Ishikawa (cell line): ENCODE measurements around the gene EIPR1.

Experiments used
- CREB1 ChIP-seq: IDR thresholded peaks from 2 replicates; pipeline ENCODE4 v1.6.1; 2012; ENCODE audit warnings: low read depth
- NFIC ChIP-seq: IDR thresholded peaks from 2 replicates; pipeline ENCODE4 v1.6.1; 2012
- RAD21 ChIP-seq: IDR thresholded peaks from 2 replicates; pipeline ENCODE4 v1.6.1; 2012; ENCODE audit warnings: low read depth
- TAF1 ChIP-seq: IDR thresholded peaks from 2 replicates; pipeline ENCODE4 v1.6.1; 2012; ENCODE audit warnings: low read depth, mild to moderate bottlenecking
- TCF12 ChIP-seq: IDR thresholded peaks from 2 replicates; pipeline ENCODE4 v1.6.1; 2012; ENCODE audit warnings: low read depth
- TEAD4 ChIP-seq: IDR thresholded peaks from 2 replicates; pipeline ENCODE4 v1.6.1; 2012
- YY1 ChIP-seq: IDR thresholded peaks from 2 replicates; pipeline ENCODE4 v1.6.1; 2012; ENCODE audit warnings: low read depth
- ZBTB7A ChIP-seq: IDR thresholded peaks from 2 replicates; pipeline ENCODE4 v1.6.1; 2012; ENCODE audit warnings: low read depth
- TF ChIP-seq, protein P1 (sequence below): IDR thresholded peaks from 2 replicates; pipeline ENCODE4 v1.6.1; 2012
- TF ChIP-seq, protein P2 (sequence below): IDR thresholded peaks from 2 replicates; pipeline ENCODE4 v1.6.1; 2012; ENCODE audit warnings: low read depth, mild to moderate bottlenecking

DNA sequence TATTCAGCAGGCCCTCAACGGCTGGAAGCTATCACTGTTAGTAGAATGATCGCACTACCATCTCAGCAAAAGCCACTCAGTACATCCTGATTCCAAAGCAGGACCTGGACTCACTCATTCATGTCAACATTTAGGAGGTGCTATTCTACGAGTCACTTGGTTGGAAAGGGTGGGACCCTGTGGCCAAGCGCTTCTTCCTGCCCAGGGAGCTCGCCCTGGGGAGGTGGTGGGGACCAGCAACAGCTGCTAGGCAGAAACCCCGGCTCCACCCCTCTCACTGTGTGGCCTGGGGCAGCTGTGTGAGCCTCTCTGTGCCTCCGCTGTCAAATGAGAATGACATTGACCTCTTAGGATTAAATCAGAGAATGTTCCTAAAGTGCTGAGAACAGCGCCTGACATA lies 231.4 kb downstream of the EIPR1 start:
- TF ChIP-seq ZBTB7A, result no peak
- TF ChIP-seq RAD21, result no peak
- TF ChIP-seq, protein P1, sequence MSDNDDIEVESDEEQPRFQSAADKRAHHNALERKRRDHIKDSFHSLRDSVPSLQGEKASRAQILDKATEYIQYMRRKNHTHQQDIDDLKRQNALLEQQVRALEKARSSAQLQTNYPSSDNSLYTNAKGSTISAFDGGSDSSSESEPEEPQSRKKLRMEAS, result no peak
- TF ChIP-seq, protein P2, sequence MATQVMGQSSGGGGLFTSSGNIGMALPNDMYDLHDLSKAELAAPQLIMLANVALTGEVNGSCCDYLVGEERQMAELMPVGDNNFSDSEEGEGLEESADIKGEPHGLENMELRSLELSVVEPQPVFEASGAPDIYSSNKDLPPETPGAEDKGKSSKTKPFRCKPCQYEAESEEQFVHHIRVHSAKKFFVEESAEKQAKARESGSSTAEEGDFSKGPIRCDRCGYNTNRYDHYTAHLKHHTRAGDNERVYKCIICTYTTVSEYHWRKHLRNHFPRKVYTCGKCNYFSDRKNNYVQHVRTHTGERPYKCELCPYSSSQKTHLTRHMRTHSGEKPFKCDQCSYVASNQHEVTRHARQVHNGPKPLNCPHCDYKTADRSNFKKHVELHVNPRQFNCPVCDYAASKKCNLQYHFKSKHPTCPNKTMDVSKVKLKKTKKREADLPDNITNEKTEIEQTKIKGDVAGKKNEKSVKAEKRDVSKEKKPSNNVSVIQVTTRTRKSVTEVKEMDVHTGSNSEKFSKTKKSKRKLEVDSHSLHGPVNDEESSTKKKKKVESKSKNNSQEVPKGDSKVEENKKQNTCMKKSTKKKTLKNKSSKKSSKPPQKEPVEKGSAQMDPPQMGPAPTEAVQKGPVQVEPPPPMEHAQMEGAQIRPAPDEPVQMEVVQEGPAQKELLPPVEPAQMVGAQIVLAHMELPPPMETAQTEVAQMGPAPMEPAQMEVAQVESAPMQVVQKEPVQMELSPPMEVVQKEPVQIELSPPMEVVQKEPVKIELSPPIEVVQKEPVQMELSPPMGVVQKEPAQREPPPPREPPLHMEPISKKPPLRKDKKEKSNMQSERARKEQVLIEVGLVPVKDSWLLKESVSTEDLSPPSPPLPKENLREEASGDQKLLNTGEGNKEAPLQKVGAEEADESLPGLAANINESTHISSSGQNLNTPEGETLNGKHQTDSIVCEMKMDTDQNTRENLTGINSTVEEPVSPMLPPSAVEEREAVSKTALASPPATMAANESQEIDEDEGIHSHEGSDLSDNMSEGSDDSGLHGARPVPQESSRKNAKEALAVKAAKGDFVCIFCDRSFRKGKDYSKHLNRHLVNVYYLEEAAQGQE, result no peak
- TF ChIP-seq TEAD4, result no peak
- no peak for TF ChIP-seq TCF12
- no peak for TF ChIP-seq YY1
- TF ChIP-seq CREB1, result no peak
- no peak for TF ChIP-seq NFIC
- TF ChIP-seq TAF1, result no peak
